Gastroesophageal sphincter (tissue), 4 donors: ENCODE data around the gene KCNJ9. TPM values are rescaled to one million over a fixed set of nuclear protein-coding genes. Genes with fewer than 3 reads are reported as not detected.

ENCODE experiments used
- ATAC-seq: fragments of 150-250 bp; one replicate; pipeline ENCODE4 v1.9.1; 2016; ENCODE audit warnings: mild to moderate bottlenecking, moderate library complexity
- H3K27ac ChIP-seq, 4 donors: fragments of 200-600 bp; sonication (generic) in 3 of 4; 1 replicate in 3 of 4; 2 replicates in 1 of 4; pipeline ENCODE4 v1.5.1; 2016 to 2019
- H3K27me3 ChIP-seq: fragments of 200-600 bp; sonication (generic); one replicate; pipeline ENCODE4 v1.5.1; 2019
- H3K36me3 ChIP-seq, 2 donors: fragments of 200-600 bp; sonication (generic); one replicate each; pipeline ENCODE4 v1.5.1; 2019; ENCODE audit warnings: control low read depth in 1 of 2
- H3K4me1 ChIP-seq, 3 donors: fragments of 200-600 bp; sonication (generic); 1 replicate in 2 of 3; 2 replicates in 1 of 3; pipeline ENCODE4 v1.5.1; 2016 to 2019; ENCODE audit warnings: control low read depth in 2 of 3
- H3K4me3 ChIP-seq, 2 donors: fragments of 200-600 bp; sonication (generic); one replicate each; pipeline ENCODE4 v1.5.1; 2019; ENCODE audit warnings: mild to moderate bottlenecking in 1 of 2, moderate library complexity in 1 of 2
- H3K9me3 ChIP-seq, 3 donors: fragments of 200-600 bp; sonication (generic); one replicate each; pipeline ENCODE4 v1.5.1; 2017 to 2019; ENCODE audit warnings: control low read depth in 2 of 3
- CTCF ChIP-seq, 4 experiments: fragments of 200-600 bp in 2 of 4; fragments of 450-650 bp in 2 of 4; sonication (generic) in 1 of 4; IDR thresholded peaks; one replicate each; pipeline ENCODE4 v1.5.1; 2017 to 2019; ENCODE audit warnings: antibody characterized with exemption in 4 of 4, mild to moderate bottlenecking in 2 of 4, moderate library complexity in 2 of 4
- EP300 ChIP-seq: sonication (generic); formaldehyde crosslinking; IDR thresholded peaks from one replicate; pipeline ENCODE4 v1.6.1; 2017; ENCODE audit warnings: antibody characterized with exemption, mild to moderate bottlenecking
- POLR2A ChIP-seq, 2 donors: fragments of 450-650 bp; IDR thresholded peaks; one replicate each; pipeline ENCODE4 v1.6.1; 2017; ENCODE audit warnings: antibody characterized with exemption in 2 of 2, mild to moderate bottlenecking in 2 of 2, moderate library complexity in 1 of 2
- POLR2AphosphoS5 ChIP-seq: sonication (generic); formaldehyde crosslinking; IDR thresholded peaks from one replicate; pipeline ENCODE4 v1.6.1; 2017; ENCODE audit warnings: antibody characterized with exemption
- WGBS, 2 donors: methylation state at CpG; one replicate each; pipeline ENCODE4 v1.1.5; 2018; ENCODE audit warnings: low coverage in 1 of 2; 5-methylcytosine and 5-hydroxymethylcytosine counted together
- total RNA-seq, 4 donors: library from RNA; depleted of rRNA; stranded (reverse); fragments of >200 nt; gene quantifications; one replicate each; pipeline ENCODE4 v1.1.0, GENCODE V29; 2016

Gene KCNJ9
- total RNA-seq, 4 donors from 2014 or later = not detected

- Histone ChIP-seq H3K4me3 (no peak overlapping the region), H3K36me3 (peaks cover 0 to 71% of the 10 kb centered on the region in 2 donors), H3K27me3 (no peaks in the 10 kb centered on the region), H3K4me1 (peaks cover 0 to 28% (median 20%) of the 10 kb centered on the region in 3 donors), H3K9me3 (no peaks in the 10 kb centered on the region), H3K27ac (no peak overlapping the region)
- TF ChIP-seq POLR2A (IDR thresholded peaks at IDR 0.05) = no peak
- TF ChIP-seq CTCF (IDR thresholded peaks at IDR 0.05) = no peak
- TF ChIP-seq POLR2AphosphoS5 = no peak
- TF ChIP-seq EP300 = no peak
- WGBS, 2 donors = no CpG with 5 or more reads among the region's 9 CpGs
- ATAC-seq = no peak
Measured at GRCh38 chr1:160093069-160093395, 11.7 kb downstream of the KCNJ9 start.

GRCh38 chr1:160093624-160094290 lies 12.4 kb downstream of the KCNJ9 start:
- H3K27ac ChIP-seq = no peak overlapping the region
- H3K9me3 ChIP-seq = no peaks in the 10 kb centered on the region
- no peaks in the 10 kb centered on the region for H3K27me3 ChIP-seq
- H3K4me3 ChIP-seq = no peak overlapping the region
- TF ChIP-seq EP300 (no peak), POLR2A (IDR thresholded peaks at IDR 0.05) (no peak), POLR2AphosphoS5 (no peak), CTCF (IDR thresholded peaks at IDR 0.05) (no peak)
- peaks cover 0 to 64% of the 10 kb centered on the region in 2 donors for H3K36me3 ChIP-seq
- ATAC-seq = no peak
- H3K4me1 ChIP-seq = peaks cover 0 to 29% (median 20%) of the 10 kb centered on the region in 3 donors
- 67% methylated on average over 1 of the region's 21 CpGs; no CpG with 5 or more reads in 1 of the 2 donors for WGBS, 2 donors

GRCh38 chr1:160094291-160094625 lies 12.9 kb downstream of the KCNJ9 start:
- H3K36me3 ChIP-seq = peaks cover 0 to 59% of the 10 kb centered on the region in 2 donors

GRCh38 chr1:160094806-160095205 lies 13.5 kb downstream of the KCNJ9 start:
- H3K4me1 ChIP-seq = peaks cover 0 to 38% (median 20%) of the 10 kb centered on the region in 3 donors
- H3K27me3 ChIP-seq = no peaks in the 10 kb centered on the region
- ATAC-seq = no peak
- H3K36me3 ChIP-seq = peaks cover 0 to 54% of the 10 kb centered on the region in 2 donors
- H3K4me3 ChIP-seq = no peak overlapping the region
- 90% methylated on average over 2 of the region's 14 CpGs; no CpG with 5 or more reads in 1 of the 2 donors for WGBS, 2 donors
- no peak overlapping the region for H3K27ac ChIP-seq
- no peaks in the 10 kb centered on the region for H3K9me3 ChIP-seq
- no peak for TF ChIP-seq EP300
- TF ChIP-seq POLR2A (IDR thresholded peaks at IDR 0.05) = no peak
- no peak for TF ChIP-seq POLR2AphosphoS5
- TF ChIP-seq CTCF (IDR thresholded peaks at IDR 0.05) = no peak

More at GRCh38 chr1:160094291-160094625, 12.9 kb downstream of the KCNJ9 start:
- ATAC-seq = no peak
- TF ChIP-seq POLR2A (IDR thresholded peaks at IDR 0.05) = no peak
- Histone ChIP-seq H3K27me3 (no peaks in the 10 kb centered on the region), H3K9me3 (no peaks in the 10 kb centered on the region), H3K27ac (no peak overlapping the region), H3K4me3 (no peak overlapping the region), H3K4me1 (peaks cover 0 to 32% (median 20%) of the 10 kb centered on the region in 3 donors)
- WGBS, 2 donors = 55 to 74% methylated on average over 3 of the region's 4 CpGs

GRCh38 chr1:160095382-160096105 lies 14.2 kb downstream of the KCNJ9 start:
- Histone ChIP-seq H3K4me3 (no peak overlapping the region), H3K9me3 (no peaks in the 10 kb centered on the region), H3K27me3 (no peaks in the 10 kb centered on the region), H3K36me3 (peaks cover 0 to 46% of the 10 kb centered on the region in 2 donors), H3K27ac (peak overlapping the region in 1 of 4 donors; percentile 97), H3K4me1 (peaks cover 0 to 42% (median 20%) of the 10 kb centered on the region in 3 donors)
- no peak for TF ChIP-seq EP300
- TF ChIP-seq POLR2AphosphoS5 = no peak
- TF ChIP-seq POLR2A (IDR thresholded peaks at IDR 0.05) = no peak
- TF ChIP-seq CTCF (IDR thresholded peaks at IDR 0.05) = no peak
- ATAC-seq = no peak
- whole genome bisulfite sequencing, 2 donors = 80% methylated on average over 1 of the region's 4 CpGs; no CpG with 5 or more reads in 1 of the 2 donors
